HG03442 (cell line): ENCODE measurements around the gene SDSL.

Experiments
- ATAC-seq: cut with Tn5 transposase; IDR thresholded peaks from one replicate; pipeline ENCODE4 v1.9.1; 2021; ENCODE audit warnings: mild to moderate bottlenecking, moderate library complexity; ENCODE audit not compliant: unreplicated experiment

SDSL gene

DNA sequence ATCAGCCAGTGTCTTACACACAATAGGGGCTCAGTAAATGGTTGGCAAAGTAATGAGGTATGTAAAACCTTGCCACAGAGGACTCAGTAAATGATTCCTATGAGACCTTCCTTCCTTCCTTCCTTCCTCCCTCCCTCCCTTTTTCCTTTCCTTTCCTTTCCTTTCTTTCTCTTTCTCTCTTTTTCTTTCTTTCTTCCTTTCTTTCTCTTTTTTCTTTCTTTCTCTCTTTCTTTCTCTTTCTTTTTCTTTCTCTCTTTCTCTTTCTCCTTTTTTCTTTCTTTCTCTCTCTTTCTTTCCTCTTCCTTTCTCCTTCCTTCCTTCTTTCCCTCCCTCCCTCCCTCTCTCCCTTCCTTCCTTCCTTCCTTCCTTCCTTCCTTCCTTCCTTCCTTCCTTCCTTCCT lies 26.0 kb upstream of the SDSL start:
- no peak for ATAC-seq

GRCh38 chr12:113396828-113397496 lies 25.2 kb upstream of the SDSL start:
- no peak for ATAC-seq

DNA sequence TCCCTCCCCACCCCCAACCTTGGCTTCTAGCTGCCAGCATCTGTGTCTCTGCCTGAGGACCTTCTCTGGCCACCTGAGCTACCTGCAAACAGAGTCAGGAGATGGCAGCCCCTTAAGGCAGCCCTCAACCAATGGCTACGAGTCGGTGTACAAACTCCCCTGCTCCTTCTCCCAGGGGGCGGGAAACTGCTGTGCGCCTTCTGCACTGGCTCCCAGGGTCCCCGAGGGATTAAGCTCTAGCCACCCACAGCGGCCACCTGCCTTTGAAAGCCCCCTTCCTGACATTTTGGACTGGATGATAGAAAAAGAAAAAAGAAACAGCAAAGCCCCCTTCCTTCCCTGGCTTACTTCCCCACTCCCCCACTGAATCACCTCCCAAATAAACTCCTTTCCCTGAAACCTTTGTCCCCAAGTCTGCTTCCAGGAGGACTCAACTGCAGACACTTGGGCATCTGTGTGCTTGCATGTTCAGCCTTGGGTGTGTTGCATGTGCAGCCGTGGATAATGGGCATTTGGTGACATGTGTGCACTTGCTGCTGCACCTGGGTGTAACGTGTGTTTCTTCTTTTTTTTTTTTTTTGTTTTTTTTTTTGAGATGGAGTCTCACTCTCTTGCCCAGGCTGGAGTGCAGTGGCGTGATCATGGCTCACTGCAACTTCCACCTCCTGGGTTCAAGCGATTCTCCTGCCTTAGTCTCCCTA lies 24.5 kb upstream of the SDSL start:
- no peak for ATAC-seq

DNA sequence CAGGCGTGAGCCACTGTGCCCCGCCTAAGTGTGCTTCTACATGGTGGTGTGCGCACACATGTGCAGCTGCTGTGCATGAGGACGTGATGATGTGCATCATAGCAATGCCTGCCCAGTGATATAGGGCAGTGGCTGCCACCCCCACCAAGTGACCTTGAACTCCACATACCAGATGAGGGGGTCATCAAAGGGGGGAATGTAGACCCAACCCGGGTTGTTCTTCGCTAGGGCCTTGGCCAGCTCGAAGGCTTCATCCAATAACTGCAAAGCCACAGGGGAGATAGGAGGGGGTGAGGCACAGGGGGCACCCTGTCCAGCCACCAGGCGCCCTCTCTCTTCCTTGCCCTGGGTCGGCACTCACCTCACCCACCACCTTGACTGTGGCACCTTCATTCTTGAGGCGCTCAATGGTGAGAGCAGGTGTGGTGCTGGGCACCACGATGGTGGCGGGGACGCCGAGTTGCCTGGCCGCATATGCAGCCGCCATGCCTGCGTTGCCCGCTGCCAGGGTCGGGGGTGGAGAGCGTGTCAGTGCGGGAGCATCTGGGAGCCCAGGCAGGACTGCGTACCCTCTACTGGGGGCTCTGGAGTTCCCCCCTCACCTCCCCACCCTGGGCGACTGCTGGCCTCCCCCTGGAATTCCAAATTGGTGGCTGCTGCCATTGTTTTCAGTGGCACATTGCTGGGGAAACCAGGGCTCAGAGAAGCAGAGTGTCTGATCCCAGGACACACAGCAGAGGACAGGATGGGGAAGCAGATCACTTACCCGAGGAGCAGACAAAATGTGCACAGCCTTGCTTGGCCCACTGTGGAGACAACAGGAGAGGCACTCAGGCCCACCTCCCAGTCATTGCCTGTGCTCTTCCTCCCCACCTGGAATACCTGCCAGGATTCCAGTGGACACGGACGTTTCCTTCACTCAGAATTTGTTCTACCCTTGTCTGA lies 23.6 kb upstream of the SDSL start:
- ATAC-seq, result no peak

DNA sequence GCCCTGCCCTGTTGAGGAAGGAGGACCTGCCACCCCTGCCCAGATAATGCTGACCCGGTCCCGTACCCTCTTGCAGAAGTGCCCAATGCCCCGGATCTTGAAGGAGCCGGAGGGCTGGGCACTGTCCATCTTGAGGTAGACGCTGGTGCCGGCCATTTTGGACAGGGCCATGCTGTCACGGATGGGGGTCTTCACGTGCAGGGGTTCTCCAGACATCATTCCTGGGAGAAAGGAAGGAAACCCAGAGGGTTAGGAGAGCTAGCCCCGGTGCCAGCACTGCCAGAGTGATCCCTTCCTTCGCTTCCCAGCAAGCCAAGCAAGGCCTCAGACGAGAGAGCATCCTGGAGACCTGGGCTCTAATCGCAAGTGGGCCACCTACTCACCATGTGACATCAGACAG lies 22.7 kb upstream of the SDSL start:
- ATAC-seq, result no peak

DNA sequence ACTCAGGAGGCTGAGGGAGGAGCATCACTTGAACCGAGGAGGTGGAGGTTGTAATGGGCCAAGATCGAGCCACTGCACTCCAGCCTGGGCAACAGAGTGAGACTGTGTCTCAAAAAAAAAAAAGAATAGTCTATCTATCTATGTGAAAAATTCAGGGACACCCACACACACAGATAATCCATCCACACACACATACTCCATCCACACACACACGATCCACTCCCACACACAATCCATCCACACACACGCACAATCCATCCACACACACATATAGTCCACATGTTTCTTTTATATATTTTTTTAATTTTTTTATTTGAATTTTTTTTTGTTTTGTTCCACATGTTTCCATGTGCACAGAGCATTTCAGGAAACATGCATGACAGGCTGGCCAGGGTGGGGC lies 21.8 kb upstream of the SDSL start:
- ATAC-seq, result no peak

DNA sequence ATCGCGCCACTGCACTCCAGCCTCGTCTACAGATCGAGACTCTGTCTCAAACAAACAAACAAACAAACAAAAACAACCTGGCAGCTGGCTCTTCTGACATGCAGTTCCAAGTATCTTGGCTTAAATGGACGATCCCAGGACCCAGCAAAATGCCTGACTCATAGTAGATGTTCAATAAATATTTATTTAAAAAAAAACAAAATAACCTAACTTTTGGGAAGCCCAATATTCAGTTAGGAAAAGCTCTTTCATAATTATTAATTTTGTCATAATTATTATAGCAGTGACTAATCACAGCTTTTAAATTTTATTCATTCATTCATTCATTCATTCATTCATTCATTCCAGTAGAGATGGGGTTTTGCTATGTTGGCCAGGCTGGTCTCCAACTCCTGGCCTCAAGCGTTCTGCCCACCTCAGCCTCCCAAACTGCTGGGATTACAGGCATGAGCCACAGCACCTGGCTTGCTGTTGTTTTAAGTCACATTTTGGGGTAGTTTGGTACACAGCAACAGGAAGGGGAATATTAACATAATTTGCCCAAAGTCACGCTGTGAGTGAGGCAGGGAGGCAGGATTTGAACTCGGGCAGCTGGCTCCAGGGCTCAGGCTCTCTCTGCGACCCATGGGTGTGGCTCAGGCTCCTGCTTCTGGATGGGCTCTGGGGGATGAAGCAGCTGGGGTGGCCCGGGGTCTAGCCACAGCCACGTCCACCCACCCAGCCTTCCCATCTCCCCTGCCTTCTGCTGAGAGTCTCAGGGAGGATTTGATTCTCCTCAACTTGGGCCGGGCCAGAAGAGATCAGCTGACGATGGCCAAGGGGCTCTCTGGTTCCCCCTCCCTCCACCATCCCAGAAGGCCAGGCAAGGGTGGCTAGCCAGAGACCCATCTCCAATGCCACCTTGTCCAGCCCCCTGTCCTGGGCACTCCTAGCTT lies 20.8 kb upstream of the SDSL start:
- ATAC-seq, result no peak

DNA sequence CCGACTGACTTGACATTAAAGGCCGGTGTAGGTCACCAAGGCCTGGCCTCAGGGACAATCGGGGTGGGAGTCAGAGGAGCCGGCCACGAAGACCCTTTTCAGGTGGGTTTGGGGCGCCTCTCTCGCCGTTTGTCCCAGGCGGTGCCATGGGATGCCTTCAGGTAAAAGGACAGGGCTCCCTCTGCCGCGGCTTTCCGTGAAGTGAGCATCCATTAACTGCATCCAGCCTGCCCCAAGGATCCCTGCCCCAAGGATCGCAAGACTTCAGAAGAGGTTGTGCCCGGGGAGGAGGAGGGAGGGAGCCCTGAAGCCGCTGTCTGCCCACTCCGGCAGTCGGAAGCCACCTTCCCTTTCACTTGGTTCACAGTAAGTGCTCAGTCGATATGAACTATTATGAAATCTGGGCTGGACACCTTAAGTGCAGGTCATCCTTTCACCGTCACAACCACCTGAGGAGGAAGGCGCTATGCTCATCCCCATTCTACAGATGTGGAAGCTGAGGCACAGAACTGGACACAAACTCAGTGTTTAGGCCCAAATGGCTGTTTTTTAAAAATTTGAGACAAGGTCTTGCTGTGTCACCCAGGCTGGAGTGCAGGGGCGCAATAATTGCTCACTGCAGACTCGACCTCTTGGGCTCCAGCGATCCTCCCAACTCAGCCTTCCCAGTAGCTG lies 19.5 kb upstream of the SDSL start:
- no peak for ATAC-seq

DNA sequence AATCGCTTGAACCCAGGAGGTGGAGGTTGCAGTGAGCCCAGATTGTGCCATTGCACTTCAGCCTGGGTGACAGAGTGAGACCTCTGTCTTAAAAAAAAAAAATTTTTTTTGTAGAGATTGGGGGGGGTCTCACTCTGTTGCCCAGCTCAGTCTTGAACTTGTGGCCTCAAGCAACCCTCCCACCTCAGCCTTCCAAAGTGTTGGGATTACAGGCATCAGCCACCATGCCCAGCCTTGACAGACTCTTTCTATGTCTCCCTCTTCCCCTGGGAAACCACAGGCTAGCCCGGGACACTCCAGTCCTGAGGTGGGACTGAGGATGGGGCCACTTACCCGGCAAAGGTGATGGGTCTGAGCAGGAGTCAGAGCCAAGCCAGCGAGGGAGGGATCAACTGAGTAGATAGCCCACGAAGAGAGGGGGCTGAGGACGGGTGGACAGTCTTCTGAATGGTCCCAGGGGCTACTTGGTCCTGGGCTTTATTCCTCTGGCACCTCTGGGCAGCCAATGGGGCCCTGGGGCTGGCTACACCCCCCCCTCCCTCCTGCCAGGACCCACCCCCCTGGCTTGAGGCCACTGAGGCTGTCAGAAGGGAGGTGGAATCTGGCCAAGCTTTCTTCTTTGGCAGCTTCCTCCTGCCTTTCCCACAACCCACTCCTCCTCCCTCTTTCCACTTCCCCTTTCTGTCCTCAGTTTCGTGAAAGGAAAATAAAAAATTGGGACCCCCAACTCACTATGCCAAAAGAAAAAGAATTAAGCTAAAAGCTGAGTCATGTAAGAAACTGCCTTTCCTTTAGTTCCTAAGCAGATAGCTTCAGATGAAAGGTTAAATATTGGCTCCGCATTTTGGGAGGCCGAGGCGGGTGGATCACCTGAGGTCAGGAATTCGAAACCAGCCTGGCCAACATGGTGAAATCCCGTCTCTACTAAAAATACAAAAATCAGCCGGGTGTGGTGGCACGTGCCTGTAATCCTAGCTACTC lies 18.5 kb upstream of the SDSL start, which contains the start of gene SDS:
Gene SDS, minus strand, starts transcription at position 453 of the 981 bp plus-strand sequence. CDS start 4,179 bp downstream, outside the sequence.
- no peak for ATAC-seq

DNA sequence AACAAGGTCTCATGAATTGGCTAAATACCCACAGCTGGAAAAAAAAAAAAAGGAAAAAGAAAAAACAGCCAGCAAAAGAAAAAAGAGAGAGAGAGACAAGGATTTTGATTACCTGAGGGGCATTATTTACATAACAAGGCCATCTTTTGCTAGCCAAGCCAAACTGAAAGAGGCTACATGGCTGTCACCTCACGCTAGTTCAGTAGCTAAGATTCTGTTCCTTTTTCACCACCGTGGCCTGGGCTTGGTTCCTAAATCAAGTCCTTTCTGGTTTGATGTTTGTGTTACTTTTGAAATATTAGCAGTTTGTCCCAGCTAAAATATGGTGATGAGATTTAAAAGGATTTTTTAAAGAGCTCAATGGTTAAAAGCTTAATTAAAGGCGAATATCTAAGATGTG lies 16.5 kb upstream of the SDSL start:
- no peak for ATAC-seq

DNA sequence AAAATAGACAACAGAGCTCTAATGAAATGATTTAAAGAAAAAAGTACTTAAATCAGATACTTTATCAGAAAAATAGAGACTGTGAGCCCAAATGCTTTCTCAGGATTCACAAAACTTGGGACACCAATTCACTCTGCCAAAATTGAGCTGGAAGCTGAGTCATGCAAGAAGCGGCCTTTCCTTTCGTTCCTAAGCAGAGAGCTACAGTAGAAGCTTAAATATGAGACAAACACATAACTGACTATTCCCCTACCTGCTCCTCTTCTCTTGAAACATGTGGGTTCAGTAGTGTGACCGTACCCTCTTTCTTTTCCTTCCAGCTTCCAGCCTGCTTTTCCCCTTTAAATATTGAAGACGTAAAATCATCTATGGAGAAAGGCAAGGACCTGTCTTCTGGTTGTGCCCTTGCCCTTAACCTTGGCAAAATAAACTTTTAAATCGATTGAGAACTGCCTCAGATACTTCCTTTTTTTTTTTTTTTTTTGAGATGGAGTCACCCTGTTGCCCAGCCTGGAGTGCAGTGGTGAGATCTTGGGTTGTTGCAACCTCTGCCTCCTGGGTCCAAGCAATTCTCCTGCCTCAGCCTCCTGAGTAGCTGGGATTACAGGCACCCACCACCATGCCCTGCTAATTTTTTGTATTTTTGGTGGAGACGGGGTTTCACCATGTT lies 14.1 kb upstream of the SDSL start:
- no peak for ATAC-seq

DNA sequence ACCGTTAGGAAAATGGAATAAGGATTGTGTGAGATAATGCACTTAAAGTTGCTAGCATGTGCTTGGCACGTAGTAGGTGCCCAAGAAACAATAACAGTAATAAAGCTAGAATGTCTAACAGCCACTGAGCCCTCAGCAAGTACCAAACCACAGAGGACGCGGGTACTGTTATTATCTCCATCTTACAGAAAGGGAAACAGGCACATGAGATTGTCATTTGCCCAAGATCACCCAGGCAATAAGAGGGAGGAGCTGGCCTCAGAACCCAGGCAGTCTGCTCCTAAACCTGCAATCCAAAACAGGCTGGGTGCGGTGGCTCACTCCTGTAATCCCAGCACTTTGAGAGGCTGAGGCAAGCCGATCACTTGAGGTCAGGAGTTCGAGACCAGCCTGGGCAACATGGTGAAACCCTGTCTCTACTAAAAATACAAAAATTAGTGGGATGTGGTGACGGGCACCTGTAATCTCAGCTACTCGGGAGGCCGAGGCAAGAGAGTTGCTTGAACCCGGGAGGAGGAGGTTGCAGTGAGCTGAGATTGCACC lies 13.4 kb upstream of the SDSL start:
- ATAC-seq, result no peak

DNA sequence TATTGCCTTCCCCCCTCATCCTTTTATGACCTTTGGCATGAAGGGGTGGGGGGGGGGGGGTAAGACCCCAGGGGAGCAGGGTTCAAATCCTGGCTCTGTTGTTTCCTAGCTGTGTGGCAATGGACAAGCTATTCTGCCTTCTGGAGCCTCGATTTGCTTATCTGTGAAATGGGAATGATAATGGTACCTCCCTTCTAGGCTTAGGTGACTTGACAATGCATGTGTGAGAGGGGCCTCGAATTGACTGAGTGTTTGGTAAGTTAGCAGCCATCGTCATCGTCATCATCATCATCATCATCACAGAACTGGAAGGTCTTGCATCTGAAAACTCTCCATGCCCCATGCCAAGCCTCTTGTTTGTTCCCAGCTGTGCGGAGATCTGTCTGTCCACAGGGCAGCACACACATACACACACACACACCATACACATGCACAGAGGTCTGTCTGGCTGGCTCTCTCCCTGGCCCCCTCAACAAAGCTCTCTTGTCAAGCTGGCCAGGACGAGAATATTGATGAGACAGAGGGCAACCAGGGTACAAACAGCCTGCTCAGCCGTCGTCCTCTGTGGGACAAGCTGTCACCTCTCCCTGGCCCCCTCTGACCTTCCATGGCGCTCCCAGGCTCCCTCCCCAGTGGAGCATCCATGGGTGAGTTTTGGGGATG lies 12.6 kb upstream of the SDSL start:
- ATAC-seq, result no peak

- no peak for ATAC-seq
These were observed 8.7 kb upstream of the SDSL start for GRCh38 chr12:113413488-113413939.

- no peak for ATAC-seq
These were observed 7.6 kb upstream of the SDSL start for GRCh38 chr12:113414519-113415038.

DNA sequence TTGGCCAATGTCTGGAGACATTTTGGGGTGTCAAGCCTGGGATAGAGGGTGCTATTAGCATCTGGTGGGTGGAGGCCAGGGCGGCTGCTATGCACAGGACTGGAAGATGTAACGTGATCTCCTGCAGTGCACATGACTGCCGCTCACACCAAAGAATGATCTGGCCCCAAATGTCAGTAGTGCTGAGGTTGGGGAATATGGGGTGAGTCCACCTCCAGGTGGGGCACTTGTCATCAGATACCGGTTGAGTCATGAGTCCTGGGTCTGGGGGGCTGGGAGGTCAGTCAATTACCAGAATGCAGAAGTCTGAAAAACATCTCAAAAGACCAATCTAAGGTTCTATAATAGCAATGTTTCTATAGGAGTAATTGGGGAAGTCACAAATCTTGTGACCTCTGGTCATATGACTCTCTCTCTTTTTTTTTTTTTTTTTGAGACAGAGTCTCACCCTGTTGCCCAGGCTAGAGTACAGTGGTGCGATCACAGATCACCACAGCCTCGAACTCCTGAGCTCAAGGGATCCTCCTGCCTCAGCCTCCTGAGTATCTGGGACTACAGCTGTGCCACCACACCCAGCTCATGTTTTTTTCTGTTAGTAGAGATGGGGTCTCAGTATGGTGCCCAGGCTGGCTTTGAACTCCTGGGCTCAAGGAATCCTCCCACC lies 6.0 kb upstream of the SDSL start:
- ATAC-seq, result no peak
